GM13976 (cell line): Measurements from ENCODE around the gene SOX30.

Experiments
- DNase-seq: peaks from one replicate; pipeline ENCODE4 v3.0.0; 2012; ENCODE audit warnings: low spot score
- in situ Hi-C: fragments of 300-500 bp; cut with MboI; formaldehyde crosslinking; loops from one replicate; pipeline ENCODE4 v1.12.0; 2022; ENCODE audit warnings: low sequenced_read_pairs, mixed read lengths, inconsistent platforms; ENCODE audit not compliant: unreplicated experiment
- TF ChIP-seq, protein P1 (sequence below): IDR thresholded peaks from 2 replicates; pipeline ENCODE4 v1.5.1; 2012; ENCODE audit warnings: borderline replicate concordance, mild to moderate bottlenecking; ENCODE audit not compliant: insufficient read depth; ENCODE audit errors: extremely low read depth, missing control alignments, control extremely low read depth

Gene SOX30

GRCh38 chr5:157648275-157648990 is 3.8 kb downstream of the SOX30 start:
- in situ Hi-C loops, result no loop called here
- TF ChIP-seq, protein P1, sequence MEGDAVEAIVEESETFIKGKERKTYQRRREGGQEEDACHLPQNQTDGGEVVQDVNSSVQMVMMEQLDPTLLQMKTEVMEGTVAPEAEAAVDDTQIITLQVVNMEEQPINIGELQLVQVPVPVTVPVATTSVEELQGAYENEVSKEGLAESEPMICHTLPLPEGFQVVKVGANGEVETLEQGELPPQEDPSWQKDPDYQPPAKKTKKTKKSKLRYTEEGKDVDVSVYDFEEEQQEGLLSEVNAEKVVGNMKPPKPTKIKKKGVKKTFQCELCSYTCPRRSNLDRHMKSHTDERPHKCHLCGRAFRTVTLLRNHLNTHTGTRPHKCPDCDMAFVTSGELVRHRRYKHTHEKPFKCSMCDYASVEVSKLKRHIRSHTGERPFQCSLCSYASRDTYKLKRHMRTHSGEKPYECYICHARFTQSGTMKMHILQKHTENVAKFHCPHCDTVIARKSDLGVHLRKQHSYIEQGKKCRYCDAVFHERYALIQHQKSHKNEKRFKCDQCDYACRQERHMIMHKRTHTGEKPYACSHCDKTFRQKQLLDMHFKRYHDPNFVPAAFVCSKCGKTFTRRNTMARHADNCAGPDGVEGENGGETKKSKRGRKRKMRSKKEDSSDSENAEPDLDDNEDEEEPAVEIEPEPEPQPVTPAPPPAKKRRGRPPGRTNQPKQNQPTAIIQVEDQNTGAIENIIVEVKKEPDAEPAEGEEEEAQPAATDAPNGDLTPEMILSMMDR, result no peak
- no peak for DNase-seq

DNA sequence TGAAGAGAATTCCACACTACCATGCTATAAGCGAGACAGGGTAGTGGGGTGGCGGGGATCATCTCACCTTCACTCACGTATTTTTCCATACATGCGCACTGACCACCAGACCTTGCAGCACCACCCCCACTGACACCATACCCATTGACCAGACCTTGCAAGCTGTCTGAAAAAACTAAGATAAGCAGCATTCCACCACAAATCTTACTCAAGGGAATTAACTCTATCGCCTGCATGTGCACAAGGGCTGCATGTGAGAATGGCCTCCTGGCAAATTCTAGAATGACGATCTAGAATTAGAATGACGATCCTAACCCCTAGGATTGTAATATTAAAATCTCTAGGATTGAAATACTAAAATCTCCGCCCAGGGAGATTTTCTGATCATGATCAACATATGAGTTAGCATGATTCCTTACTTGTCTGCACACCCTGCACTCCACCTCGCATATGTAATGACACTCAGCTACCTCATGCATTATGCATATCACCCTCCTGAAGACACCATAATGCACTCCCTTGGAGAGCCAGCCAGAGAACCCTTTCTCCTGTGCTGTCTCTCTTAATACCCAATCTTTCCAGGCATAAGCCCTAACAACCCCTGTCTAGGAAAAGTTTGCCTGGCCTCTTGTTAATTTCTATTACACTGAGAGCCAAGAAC is 11.7 kb downstream of the SOX30 start:
- DNase-seq, result no peak
- TF ChIP-seq, protein P1, result no peak

GRCh38 chr5:157630341-157630740 is 21.9 kb downstream of the SOX30 start:
- DNase-seq, result no peak
- TF ChIP-seq, protein P1, result no peak
- in situ Hi-C loops, result no loop called here

More for the DNA sequence above, 11.7 kb downstream of the SOX30 start:
- in situ Hi-C loops, result no loop called here

DNA sequence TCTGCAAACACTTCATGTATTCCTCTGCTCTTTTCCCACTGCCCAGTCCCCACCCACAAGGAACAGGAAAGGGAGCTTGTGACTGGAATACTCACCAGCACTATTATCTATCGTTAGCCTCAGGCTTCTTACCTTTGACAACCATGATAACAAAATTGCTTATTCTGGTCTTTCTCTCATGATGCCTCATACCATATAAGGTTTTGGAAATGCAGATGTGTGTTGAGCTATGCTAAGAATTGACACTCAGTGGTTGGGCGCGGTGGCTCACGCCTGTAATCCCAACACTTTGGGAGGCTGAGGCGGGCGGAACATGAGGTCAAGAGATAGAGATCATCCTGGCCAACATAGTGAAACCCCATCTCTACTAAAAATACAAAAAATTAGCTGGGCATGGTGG is 25.4 kb downstream of the SOX30 start:
- in situ Hi-C loops, result no loop called here
- TF ChIP-seq, protein P1, result no peak
- no peak for DNase-seq

- in situ Hi-C loops, result no loop called here
- DNase-seq, result no peak
- TF ChIP-seq, protein P1, result no peak
Measured at GRCh38 chr5:157624144-157624543, 28.1 kb downstream of the SOX30 start.

DNA sequence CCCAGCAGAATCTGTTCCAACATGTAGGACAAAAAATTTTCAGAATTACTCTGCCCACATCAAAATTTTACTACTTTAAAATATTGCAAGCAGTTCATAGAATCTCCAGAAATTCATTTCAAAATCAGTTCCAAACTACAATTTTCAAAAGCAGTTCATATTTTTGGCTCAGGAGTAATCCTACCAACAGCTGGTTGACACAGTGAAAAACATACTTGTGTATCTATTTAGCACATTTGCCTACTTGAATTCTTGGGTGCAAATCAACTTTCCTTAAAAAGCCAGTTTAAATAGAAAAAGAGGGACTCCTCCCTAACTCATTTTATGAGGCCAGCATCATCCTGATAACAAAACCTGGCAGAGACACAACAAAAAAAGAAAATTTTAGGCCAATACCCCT is 31.5 kb downstream of the SOX30 start:
- no peak for DNase-seq
- in situ Hi-C loops, result no loop called here
- TF ChIP-seq, protein P1, result no peak
